NOMO-1 treated with dmso at 0.1 percent for 144 hours (cell line): ENCODE results near the gene HPGD.
"Not testable (repeated sequence)": the region's sequence is repeated elsewhere in the genome, so short reads cannot be mapped to it uniquely, and the experiment has no call there.

Experiments used
- DNase-seq: peaks from one replicate; lab custom pipeline; 2025; ENCODE audit not compliant: unreplicated experiment; lab: John Stamatoyannopoulos, UW

Gene HPGD

GRCh38 chr4:174528226-174528625 is 5.9 kb upstream of the HPGD start:
- no peak for DNase-seq

GRCh38 chr4:174526731-174527130 is 4.4 kb upstream of the HPGD start:
- no peak for DNase-seq

DNA sequence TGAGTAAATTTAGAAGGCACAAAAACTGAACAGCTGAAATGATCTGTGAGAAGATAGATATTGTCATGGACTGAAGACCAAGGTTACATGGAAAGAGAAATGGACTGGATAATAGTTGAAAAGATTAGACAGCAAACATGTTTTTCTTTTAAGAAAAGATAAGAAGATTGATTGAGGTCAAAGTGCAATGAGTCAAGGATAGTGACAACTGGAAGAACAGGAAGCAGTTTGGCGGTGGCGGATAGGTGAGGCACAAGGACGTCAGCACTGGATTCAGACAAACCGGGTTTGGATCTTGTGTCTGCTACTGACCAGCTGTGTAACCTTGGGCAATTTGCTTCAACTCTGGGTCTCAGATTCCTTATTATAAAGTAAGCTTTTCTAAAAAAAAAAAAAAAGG is 2.0 kb upstream of the HPGD start:
- no peak for DNase-seq

DNA sequence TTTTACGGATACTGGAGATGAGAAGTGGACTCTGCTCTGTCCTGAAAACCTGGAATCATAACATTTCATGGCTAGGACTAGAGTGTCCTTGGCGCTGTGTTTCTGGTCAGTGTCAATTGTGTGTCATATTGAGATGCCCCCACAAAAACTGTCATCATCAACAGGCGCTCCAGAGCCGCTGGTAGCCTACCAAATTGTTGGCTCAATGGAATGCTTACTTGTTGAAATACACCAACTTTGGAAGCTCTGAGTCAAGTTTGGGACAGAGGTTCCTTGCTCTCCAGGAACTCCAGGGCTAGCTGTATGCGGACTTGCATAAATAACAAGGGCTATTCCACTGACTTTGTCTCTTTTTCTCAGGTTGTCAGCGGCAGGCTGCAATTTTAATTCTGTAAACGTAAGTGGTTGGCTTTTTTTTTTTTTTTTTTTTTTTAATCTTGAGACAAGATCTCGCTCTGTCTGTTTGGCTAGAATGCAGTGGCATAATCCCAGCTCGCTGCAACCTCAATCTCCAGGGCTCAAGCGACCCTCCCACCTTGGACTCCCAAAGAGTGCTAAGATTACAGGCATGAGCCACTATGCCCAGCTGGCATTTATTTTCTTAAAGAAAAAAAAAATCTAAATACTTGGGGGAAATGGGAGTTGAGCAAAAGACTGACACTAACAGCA is 871 bp upstream of the HPGD start:
- DNase-seq = no peak

DNA sequence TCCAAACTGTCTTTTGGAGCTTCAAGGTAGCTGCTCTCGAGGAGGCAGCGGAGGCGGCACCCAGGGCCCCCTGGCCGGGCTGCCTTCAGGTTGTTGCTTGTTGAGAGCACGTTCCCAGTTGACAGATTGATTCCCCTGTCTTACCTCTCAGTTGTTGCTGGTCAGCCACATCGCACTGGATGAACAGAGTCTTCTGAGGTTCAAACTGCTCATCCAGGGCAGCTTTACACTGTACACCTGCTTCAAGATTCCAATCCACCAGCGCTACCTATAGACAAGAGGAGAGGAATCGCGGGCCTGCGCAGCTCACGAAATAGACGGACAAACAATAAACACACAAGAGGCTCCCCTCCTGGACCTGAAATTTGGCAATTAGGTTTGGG is 497 bp downstream of the HPGD start:
- DNase-seq = no peak

DNA sequence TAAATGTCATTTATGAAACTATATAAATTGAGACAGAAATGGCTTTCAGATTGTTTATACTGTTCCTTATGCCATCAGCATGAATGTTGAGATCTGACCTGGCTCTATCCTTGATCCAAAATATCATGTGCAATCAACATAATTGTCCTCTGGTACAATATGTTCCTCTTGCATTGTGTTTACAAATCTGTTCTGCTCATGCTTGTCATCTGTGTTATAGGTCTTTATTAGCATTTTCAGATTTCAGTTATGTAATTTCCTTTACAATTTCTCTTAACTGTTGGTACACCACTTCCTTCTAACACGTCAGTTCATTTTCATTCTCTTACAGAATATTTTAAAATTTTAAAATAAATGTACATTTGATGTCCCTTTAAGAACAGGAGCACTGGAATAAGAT is 1.6 kb downstream of the HPGD start:
- DNase-seq = peak; percentile 18

- DNase-seq = peak; percentile 34
Observed at GRCh38 chr4:174517502-174518445, 4.5 kb downstream of the HPGD start.

- no peak for DNase-seq
Observed at GRCh38 chr4:174516794-174517193, 5.5 kb downstream of the HPGD start.

DNA sequence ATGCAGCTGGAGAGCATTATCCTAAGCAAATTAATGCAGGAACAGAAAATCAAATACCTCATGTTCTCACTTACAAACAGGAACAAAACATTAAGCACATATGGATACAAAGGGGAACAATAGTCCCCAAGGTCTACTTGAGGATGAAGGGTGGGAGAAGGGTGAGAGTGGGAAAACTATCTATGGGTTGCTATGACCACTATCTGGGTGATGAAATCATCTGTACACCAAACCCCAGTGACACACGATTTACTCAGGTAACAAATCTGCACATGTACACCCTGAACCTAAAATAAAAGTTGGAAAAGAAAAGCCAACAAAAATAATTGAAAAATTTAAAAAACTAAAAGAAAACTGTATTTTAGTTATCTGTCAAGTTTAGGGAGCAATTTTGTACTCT is 5.9 kb downstream of the HPGD start:
- no peak for DNase-seq

GRCh38 chr4:174512745-174513144 is 9.5 kb downstream of the HPGD start:
- no peak for DNase-seq

- DNase-seq = no peak
Observed at GRCh38 chr4:174505892-174506291, 16.4 kb downstream of the HPGD start.

DNA sequence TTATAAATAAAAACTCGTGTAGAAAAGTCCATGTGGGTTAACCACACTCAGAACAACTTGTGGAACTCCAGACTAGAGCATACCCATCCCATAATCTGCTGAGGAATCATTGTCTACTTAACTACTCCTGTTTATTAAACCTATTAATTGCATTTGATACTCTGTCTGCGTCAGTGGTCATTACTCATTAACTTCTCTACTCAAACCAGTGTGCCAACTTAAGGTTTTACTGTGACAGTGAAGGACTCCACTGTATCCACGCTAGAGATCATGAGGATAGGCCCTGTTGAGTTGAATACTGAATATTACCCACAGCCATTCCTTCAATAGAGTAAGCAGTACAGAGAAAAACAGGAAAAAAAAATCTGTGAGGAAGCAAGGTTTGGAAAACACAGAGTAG is 17.3 kb downstream of the HPGD start:
- no peak for DNase-seq

- DNase-seq = no peak
Observed at GRCh38 chr4:174503079-174503715, 19.1 kb downstream of the HPGD start.

DNA sequence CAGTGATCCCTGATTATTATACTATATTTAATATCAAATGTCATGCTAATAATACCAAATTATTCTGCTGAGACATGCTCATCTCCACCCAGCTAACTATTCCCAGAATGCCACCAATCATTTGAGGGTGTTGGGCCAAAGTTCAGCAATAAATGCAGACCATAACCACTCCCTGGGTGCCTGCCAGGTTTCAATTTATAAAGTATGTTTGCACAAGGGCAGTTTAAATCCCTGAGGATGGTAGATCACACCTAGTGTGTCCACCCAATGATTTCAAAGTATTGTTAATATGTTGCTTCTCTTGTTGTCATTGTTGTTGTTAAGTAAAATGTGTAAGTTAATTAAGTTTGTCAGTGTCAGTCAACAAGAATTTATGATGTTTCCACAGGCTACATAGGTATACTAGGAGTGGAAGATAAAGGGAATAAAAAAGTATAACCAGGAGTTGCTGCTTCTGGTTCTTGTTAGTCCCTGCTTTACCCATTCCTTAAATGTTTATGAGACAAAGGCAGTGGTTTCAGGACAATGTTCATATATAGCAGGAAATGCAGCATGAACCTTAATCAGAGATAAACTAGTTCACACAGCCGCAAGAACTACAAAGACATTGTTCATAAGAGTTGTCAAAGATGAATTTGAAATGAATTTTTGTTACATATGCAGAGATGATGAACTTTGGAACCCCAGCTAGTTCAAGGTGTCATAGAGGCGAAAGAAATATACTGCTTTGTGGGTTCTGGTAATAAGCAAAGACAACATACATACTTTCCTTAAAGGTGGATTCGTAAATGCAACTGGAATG is 25.5 kb downstream of the HPGD start:
- DNase-seq = no peak

- DNase-seq = no peak
Observed at GRCh38 chr4:174495626-174496025, 26.7 kb downstream of the HPGD start.

DNA sequence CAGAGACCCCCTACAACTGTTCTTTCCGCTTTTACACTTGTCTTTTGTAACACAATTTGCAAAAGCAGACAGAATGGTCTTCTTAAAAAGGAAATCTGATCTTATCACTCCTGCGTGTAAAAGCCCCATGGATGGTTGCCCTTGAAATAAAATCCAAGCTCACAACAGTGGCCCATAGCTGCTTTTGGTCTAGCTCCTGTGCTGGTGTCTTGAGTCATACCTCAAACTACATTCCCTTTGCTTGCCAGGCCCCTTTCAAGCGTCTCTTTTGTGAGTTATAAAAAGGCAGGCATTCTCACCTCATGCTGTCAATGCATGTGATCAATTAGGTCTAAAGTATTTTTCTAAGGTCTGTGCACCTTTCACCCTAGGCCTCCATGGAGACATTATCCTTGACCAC is 27.6 kb downstream of the HPGD start:
- DNase-seq = no peak

DNA sequence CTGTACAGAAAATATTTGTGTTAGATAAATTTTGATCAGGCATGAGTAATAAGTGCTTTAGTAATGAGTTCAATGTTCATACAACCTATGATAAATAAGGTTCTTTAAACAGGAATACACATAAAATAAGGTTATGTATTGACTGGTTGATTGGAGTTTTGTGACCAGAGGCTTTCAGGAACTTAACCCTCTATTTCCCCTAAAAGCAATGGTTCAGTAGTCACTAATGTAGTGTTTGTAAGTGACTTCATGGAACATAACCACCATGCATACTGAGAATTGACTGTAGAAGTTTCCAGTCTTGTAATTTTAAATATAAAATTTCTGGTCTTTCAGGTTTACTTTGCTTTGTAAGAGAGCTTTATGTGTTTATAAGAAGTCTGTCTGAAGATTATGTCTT is 28.1 kb downstream of the HPGD start:
- DNase-seq = no peak

- DNase-seq = no peak
Observed at GRCh38 chr4:174490451-174490961, 31.8 kb downstream of the HPGD start.

DNA sequence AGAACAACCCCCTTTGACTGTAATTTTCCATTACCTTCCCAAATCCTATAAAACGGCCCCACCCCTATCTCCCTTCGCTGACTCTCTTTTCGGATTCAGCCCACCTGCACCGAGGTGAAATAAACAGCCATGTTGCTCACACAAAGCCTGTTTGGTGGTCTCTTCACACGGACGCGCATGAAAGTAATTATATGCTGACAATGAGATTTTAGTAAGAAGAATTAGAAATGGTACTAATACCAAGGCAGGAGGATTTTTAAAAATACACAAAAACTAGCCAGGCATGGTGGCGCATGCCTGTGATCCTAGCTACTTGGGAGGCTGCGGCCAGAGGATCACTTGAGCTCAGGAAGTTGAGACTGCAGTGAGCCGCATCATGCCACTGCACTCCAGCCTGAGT is 33.9 kb downstream of the HPGD start:
- not testable (repeated sequence) for DNase-seq

DNA sequence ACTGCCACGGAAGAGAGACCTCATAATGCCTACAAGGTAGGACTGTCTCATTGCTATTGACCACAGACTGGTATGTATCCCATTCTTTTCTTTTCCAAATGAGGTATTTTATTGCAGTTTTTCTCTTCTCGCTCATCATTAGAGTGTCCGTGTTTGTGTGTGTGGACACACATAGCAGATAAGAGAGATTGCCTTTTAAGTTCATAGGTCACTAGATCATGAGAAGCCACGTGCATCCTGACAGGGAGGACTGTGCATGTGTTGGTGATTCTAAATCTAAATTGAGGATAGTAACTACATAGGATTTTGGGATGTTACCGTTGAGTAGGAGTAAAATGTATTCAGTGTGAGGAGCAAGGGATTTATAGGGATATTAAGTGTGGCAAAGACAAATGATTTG is 37.3 kb downstream of the HPGD start:
- no peak for DNase-seq

- no peak for DNase-seq
Observed at GRCh38 chr4:174483792-174484191, 38.5 kb downstream of the HPGD start.
